Trophoblast cell (in vitro differentiated cells and primary cell): ENCODE data around the gene TIMM17B.
A peak's percentile ranks its signal among the peaks of the same experiment; 100 is the strongest.
"Not testable (repeated sequence)": the region's sequence is repeated elsewhere in the genome, so short reads cannot be mapped to it uniquely, and the experiment has no call there.

Source experiments
- DNase-seq, 2 donors: peaks; one replicate each; pipeline ENCODE4 v3.0.0-alpha.2; 2016
- H2AFZ ChIP-seq: 2 replicates; pipeline ENCODE4 v1.6.1; 2013; ENCODE audit warnings: low read length, moderate library complexity, mild to moderate bottlenecking; ENCODE audit not compliant: insufficient read depth, poor library complexity
- H2AK5ac ChIP-seq: 2 replicates; pipeline ENCODE4 v1.6.1; 2013; ENCODE audit warnings: mild to moderate bottlenecking, low read length
- H2BK120ac ChIP-seq: 2 replicates; pipeline ENCODE4 v1.6.1; 2013; ENCODE audit warnings: low read length, mild to moderate bottlenecking, moderate library complexity; ENCODE audit not compliant: insufficient read depth, poor library complexity
- H2BK12ac ChIP-seq: 2 replicates; pipeline ENCODE4 v1.6.1; 2013; ENCODE audit warnings: mild to moderate bottlenecking, low read length, moderate library complexity
- H2BK5ac ChIP-seq: 2 replicates; pipeline ENCODE4 v1.6.1; 2013; ENCODE audit warnings: low read length, low read depth, moderate library complexity, mild to moderate bottlenecking; ENCODE audit not compliant: poor library complexity
- H3K14ac ChIP-seq: 2 replicates; pipeline ENCODE4 v1.6.1; 2013; ENCODE audit warnings: mild to moderate bottlenecking, low read length
- H3K18ac ChIP-seq: 2 replicates; pipeline ENCODE4 v1.6.1; 2013; ENCODE audit warnings: mild to moderate bottlenecking, low read length
- H3K23ac ChIP-seq: 2 replicates; pipeline ENCODE4 v1.6.1; 2013; ENCODE audit warnings: low read length
- H3K27ac ChIP-seq: 2 replicates; pipeline ENCODE4 v1.5.1; 2013; ENCODE audit warnings: low read depth, mild to moderate bottlenecking, inconsistent platforms, low read length, moderate library complexity
- H3K27me3 ChIP-seq: 2 replicates; pipeline ENCODE4 v1.6.1; 2013; ENCODE audit warnings: inconsistent platforms, mild to moderate bottlenecking, low read length, moderate library complexity; ENCODE audit not compliant: insufficient read depth
- H3K36me3 ChIP-seq, 2 experiments: 1 replicate in 1 of 2; 2 replicates in 1 of 2; pipeline ENCODE4 v1.6.1; 2013; ENCODE audit warnings: low read length in 2 of 2, mild to moderate bottlenecking in 2 of 2, moderate library complexity in 1 of 2; ENCODE audit not compliant: insufficient read depth in 2 of 2, control insufficient read depth in 1 of 2
- H3K4ac ChIP-seq: 2 replicates; pipeline ENCODE4 v1.6.1; 2013; ENCODE audit warnings: low read depth, mild to moderate bottlenecking, low read length, moderate library complexity
- H3K4me1 ChIP-seq, 2 experiments: 1 replicate in 1 of 2; 2 replicates in 1 of 2; pipeline ENCODE4 v1.6.1; 2013; ENCODE audit warnings: low read length in 2 of 2, mild to moderate bottlenecking in 2 of 2, moderate library complexity in 1 of 2; ENCODE audit not compliant: insufficient read depth in 2 of 2, control insufficient read depth in 1 of 2
- H3K4me2 ChIP-seq: 2 replicates; pipeline ENCODE4 v1.6.1; 2013; ENCODE audit warnings: inconsistent platforms, mild to moderate bottlenecking, low read length, moderate library complexity
- H3K4me3 ChIP-seq: 2 replicates; pipeline ENCODE4 v1.5.1; 2013; ENCODE audit warnings: mild to moderate bottlenecking, low read depth, low read length, inconsistent platforms
- H3K79me1 ChIP-seq: one replicate; pipeline ENCODE4 v1.6.1; 2013; ENCODE audit warnings: low read length
- H3K79me2 ChIP-seq: 2 replicates; pipeline ENCODE4 v1.6.1; 2013; ENCODE audit warnings: low read length, mild to moderate bottlenecking; ENCODE audit not compliant: control insufficient read depth, insufficient read depth, poor library complexity
- H3K9ac ChIP-seq: 2 replicates; pipeline ENCODE4 v1.6.1; 2013; ENCODE audit warnings: mild to moderate bottlenecking, low read length
- H3K9me3 ChIP-seq: 2 replicates; pipeline ENCODE4 v1.6.1; 2013; ENCODE audit warnings: low read depth, mild to moderate bottlenecking, control low read depth, inconsistent platforms, low read length; ENCODE audit not compliant: insufficient read depth
- H4K12ac ChIP-seq: 2 replicates; pipeline ENCODE4 v1.6.1; 2013; ENCODE audit warnings: low read depth, mild to moderate bottlenecking, low read length, moderate library complexity
- H4K8ac ChIP-seq: 2 replicates; pipeline ENCODE4 v1.6.1; 2013; ENCODE audit warnings: low read depth, mild to moderate bottlenecking, low read length, moderate library complexity
- H4K91ac ChIP-seq: one replicate; pipeline ENCODE4 v1.6.1; 2013; ENCODE audit warnings: low read depth, mild to moderate bottlenecking, low read length, moderate library complexity
- WGBS: extraction: QIAGEN DNeasy Blood & Tissue Kit; methylation state at CpG from one replicate; pipeline ENCODE4 v1.1.7; 2013; ENCODE audit warnings: missing lambda C conversion rate; ENCODE audit not compliant: insufficient read length, insufficient coverage; ENCODE audit errors: extremely low coverage; 5-methylcytosine and 5-hydroxymethylcytosine counted together

The TIMM17B gene

DNA sequence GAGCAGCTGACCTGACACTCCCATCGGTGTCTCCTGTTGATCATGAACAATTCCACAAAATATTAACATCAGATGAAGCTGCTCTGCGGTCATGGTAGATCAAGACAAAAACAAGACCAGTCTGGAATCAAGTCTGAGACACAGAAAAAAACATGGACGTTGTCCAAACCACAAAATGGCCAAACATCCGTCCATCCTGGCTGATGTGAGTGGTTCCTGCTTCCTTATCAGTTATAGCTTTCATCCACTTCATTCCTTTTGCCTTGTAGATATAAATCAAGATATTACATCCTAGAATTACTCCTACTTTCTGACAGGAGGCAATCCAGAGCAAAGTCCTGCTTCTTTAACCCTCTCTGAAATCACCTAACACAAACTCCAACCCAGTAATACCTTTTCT, 33.4 kb downstream of the TIMM17B start:
- Histone ChIP-seq H3K4me2 (no peak overlapping the region), H3K23ac (no peak overlapping the region), H3K79me1 (no peaks in the 10 kb centered on the region), H2BK120ac (no peak overlapping the region), H3K9me3 (no peaks in the 10 kb centered on the region), H4K91ac (no peak overlapping the region), H2AFZ (no peak overlapping the region), H3K4me3 (no peak overlapping the region), H4K8ac (no peak overlapping the region), H2BK5ac (no peak overlapping the region), H3K27me3 (no peaks in the 10 kb centered on the region), H2BK12ac (no peak overlapping the region), H3K9ac (no peak overlapping the region), H3K79me2 (no peaks in the 10 kb centered on the region), H3K36me3 (no peaks in the 10 kb centered on the region), H3K14ac (no peak overlapping the region), H2AK5ac (no peak overlapping the region), H4K12ac (no peak overlapping the region), H3K18ac (no peak overlapping the region), H3K4me1 (peaks cover 0 to 5% of the 10 kb centered on the region in 2 experiments), H3K4ac (no peak overlapping the region), H3K27ac (no peak overlapping the region)
- WGBS: no CpG with 5 or more reads among the region's 4 CpGs
- DNase-seq: no peak

DNA sequence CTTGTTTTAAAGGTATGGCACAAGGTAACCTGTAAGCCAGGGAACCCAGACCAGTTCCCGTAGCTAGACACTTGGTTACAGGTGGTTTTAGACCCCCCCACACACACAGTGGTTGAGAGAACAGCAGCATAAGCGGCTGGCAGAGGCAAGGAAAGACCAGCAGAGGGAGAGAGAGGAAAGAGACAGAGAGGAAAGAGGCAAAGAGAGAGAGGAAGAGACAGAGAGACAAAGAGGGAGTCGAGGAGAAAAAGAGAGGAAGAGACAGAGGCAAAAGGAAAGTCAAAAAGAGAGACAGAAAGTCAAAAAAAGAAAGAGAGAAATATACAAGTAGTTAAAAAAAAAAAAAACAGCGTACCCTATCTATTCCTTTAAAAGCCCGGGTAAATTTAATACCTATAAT, 42.7 kb downstream of the TIMM17B start:
- Histone ChIP-seq H3K4me2 (no peak overlapping the region), H3K79me2 (no peaks in the 10 kb centered on the region), H2BK120ac (no peak overlapping the region), H2AK5ac (no peak overlapping the region), H3K9ac (no peak overlapping the region), H3K27ac (no peak overlapping the region), H4K8ac (no peak overlapping the region), H4K12ac (no peak overlapping the region), H3K36me3 (no peaks in the 10 kb centered on the region), H3K23ac (no peak overlapping the region), H3K9me3 (no peaks in the 10 kb centered on the region), H3K4ac (no peak overlapping the region), H2BK12ac (no peak overlapping the region), H3K14ac (no peak overlapping the region), H3K18ac (no peak overlapping the region), H2BK5ac (no peak overlapping the region), H3K4me3 (no peak overlapping the region), H4K91ac (no peak overlapping the region), H2AFZ (no peak overlapping the region), H3K79me1 (no peaks in the 10 kb centered on the region), H3K4me1 (no peaks in the 10 kb centered on the region), H3K27me3 (no peaks in the 10 kb centered on the region)
- peak in 1 of 2 donors; percentile 32 for DNase-seq
- WGBS: no CpG with 5 or more reads among the region's 5 CpGs

DNA sequence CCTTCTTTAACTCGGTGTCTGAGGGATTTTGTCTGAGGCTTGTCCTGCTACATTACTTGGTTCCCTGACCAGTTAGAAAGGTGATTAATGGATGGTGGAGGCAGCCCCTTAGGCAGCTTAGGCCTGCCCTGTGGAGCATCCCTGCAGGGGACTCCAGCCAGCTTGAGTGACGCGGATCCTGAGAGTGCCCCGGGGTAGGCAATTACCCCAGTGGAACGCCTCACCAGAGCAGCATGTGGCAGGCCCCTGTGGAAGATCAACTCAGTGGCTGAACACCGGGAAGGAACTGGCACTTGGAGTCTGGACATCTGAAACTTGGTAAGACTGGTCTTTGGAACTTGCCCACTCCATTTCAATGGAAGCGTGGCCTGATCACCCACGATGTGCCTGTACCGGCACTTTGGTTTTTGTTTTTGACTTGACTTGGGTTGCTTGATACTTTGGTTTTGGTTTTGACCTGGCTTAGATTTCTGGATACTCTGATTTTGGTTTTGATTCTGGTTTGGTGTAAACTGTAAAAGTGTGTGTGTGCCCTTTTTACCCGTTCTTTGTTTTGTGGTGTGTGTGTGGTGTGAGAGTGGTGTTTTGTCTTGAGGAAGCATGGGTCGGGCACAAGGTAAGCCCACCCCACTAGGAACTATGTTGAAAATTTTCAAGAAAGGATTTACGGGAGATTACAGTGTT, 43.3 kb downstream of the TIMM17B start:
- H3K9ac ChIP-seq, H3K27me3 ChIP-seq, H3K4ac ChIP-seq, H4K91ac ChIP-seq, H2BK5ac ChIP-seq, H3K14ac ChIP-seq, H3K4me2 ChIP-seq, H3K27ac ChIP-seq, H3K4me3 ChIP-seq, H4K12ac ChIP-seq, H3K79me1 ChIP-seq, H3K79me2 ChIP-seq, H3K18ac ChIP-seq, H2AK5ac ChIP-seq, H2AFZ ChIP-seq, H3K36me3 ChIP-seq, H3K23ac ChIP-seq, H3K9me3 ChIP-seq, H4K8ac ChIP-seq, H3K4me1 ChIP-seq, H2BK120ac ChIP-seq, H2BK12ac ChIP-seq: not testable (repeated sequence)
- WGBS: no CpG with 5 or more reads among the region's 12 CpGs
- peak; percentile 20 to 51 for DNase-seq

DNA sequence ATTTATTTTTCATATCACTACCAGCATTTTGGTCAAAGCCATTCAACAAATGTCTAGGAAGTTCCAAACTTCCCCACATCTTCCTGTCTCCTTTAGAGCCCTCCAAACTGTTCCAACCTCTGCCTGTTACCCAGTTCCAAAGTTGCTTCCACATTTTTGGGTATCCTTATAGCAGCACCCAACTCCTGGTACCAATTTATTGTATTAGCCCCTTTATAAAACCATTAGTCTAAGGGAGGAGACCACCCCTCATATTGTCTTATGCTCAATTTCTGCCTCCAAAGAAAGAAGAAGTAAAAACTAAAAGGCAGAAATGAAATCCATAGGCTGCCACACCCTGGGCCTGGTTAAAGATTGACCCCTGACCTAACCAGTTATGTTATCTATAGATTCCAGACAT, 44.1 kb downstream of the TIMM17B start:
- not testable (repeated sequence) for H3K79me2 ChIP-seq, H3K27me3 ChIP-seq, H3K14ac ChIP-seq, H3K18ac ChIP-seq, H3K36me3 ChIP-seq, H4K8ac ChIP-seq, H3K27ac ChIP-seq, H3K9ac ChIP-seq, H3K79me1 ChIP-seq, H2BK5ac ChIP-seq, H3K4ac ChIP-seq, H4K12ac ChIP-seq, H3K23ac ChIP-seq, H3K4me1 ChIP-seq, H3K4me2 ChIP-seq, H3K4me3 ChIP-seq, H4K91ac ChIP-seq, H2BK12ac ChIP-seq, H2BK120ac ChIP-seq, H2AK5ac ChIP-seq, DNase-seq, H3K9me3 ChIP-seq, H2AFZ ChIP-seq
